LoVo (cell line): ENCODE measurements around the gene INF2.
A peak's percentile ranks its signal among the peaks of the same experiment; 100 is the strongest.

Experiments
- DNase-seq: peaks from one replicate; pipeline ENCODE4 v3.0.0-alpha.2; 2016; ENCODE audit warnings: low spot score

Gene INF2

GRCh38 chr14:104751539-104752422 lies 62.4 kb downstream of the INF2 start:
- no peak for DNase-seq

- no peak for DNase-seq
Observed at GRCh38 chr14:104752423-104752734, 63.0 kb downstream of the INF2 start.

GRCh38 chr14:104752735-104753527 lies 63.5 kb downstream of the INF2 start, which contains the start of gene SIVA1:
Gene SIVA1 (plus strand): TSS chr14:104753147. CDS start chr14:104753202, 55 bp downstream.
- peak; percentile 99 for DNase-seq

GRCh38 chr14:104753528-104754212 lies 64.3 kb downstream of the INF2 start:
- no peak for DNase-seq

- no peak for DNase-seq
Observed at GRCh38 chr14:104754213-104754851, 64.9 kb downstream of the INF2 start.

GRCh38 chr14:104755621-104756020 lies 66.2 kb downstream of the INF2 start:
- DNase-seq = no peak

- DNase-seq = no peak
Observed at GRCh38 chr14:104756477-104757237, 67.2 kb downstream of the INF2 start.

- DNase-seq = no peak
Observed at GRCh38 chr14:104757238-104757585, 67.8 kb downstream of the INF2 start.

- no peak for DNase-seq
Observed at GRCh38 chr14:104757681-104758392, 68.4 kb downstream of the INF2 start.

- no peak for DNase-seq
Observed at GRCh38 chr14:104758981-104759969, 69.9 kb downstream of the INF2 start.

GRCh38 chr14:104765517-104765916 lies 76.1 kb downstream of the INF2 start:
- DNase-seq = no peak

- DNase-seq = no peak
Observed at GRCh38 chr14:104766256-104766862, 76.9 kb downstream of the INF2 start.

- DNase-seq = no peak
Observed at GRCh38 chr14:104766863-104767633, 77.6 kb downstream of the INF2 start.

GRCh38 chr14:104767634-104767918 lies 78.2 kb downstream of the INF2 start:
- DNase-seq = no peak

GRCh38 chr14:104768437-104769323 lies 79.3 kb downstream of the INF2 start:
- DNase-seq = peak; percentile 70

- no peak for DNase-seq
Observed at GRCh38 chr14:104769324-104770071, 80.1 kb downstream of the INF2 start.

- DNase-seq = no peak
Observed at GRCh38 chr14:104770072-104770579, 80.7 kb downstream of the INF2 start.
